ENCODE data around the gene HNRNPM.
A peak's percentile ranks its signal among the peaks of the same experiment; 100 is the strongest.

HNRNPM gene

DNA sequence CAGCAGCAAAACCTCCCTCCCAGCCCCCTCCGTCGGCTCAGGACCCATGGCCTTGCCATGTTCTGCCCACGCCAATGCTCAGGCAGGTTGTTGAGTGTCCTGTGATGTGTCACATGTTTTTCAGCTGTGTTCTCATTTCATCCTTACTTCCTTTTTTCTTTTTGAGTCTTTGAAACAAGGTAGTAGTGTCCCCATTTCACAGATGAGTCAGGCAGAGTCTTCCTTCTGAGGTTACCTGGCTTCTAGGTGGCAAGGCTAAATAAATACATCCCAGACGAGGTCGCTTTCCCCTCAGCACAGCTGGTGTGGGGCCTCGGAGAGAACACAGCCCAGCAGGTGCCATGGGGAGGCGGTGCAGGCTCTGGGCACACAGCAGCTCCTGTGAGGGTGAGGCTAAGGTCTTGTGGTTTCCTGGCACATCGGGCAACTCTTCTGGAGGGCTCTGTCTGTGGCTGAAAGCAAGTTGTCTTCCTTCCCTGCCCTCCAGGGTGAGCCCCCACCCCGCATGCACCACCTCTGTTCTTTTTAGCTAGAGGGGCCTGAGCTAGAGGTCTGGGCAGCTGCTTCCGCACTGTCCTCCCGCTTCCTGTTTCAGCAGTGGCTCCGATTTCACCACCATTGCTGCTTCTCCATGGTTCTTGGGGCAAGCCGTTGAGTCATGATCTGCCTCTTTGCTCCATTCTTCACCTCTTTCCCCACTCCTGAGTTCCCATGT, 42.5 kb downstream of the HNRNPM start:
- DNase-seq: peak; percentile 89

GRCh38 chr19:8488365-8488764, 43.6 kb downstream of the HNRNPM start:
- no peak for DNase-seq

DNA sequence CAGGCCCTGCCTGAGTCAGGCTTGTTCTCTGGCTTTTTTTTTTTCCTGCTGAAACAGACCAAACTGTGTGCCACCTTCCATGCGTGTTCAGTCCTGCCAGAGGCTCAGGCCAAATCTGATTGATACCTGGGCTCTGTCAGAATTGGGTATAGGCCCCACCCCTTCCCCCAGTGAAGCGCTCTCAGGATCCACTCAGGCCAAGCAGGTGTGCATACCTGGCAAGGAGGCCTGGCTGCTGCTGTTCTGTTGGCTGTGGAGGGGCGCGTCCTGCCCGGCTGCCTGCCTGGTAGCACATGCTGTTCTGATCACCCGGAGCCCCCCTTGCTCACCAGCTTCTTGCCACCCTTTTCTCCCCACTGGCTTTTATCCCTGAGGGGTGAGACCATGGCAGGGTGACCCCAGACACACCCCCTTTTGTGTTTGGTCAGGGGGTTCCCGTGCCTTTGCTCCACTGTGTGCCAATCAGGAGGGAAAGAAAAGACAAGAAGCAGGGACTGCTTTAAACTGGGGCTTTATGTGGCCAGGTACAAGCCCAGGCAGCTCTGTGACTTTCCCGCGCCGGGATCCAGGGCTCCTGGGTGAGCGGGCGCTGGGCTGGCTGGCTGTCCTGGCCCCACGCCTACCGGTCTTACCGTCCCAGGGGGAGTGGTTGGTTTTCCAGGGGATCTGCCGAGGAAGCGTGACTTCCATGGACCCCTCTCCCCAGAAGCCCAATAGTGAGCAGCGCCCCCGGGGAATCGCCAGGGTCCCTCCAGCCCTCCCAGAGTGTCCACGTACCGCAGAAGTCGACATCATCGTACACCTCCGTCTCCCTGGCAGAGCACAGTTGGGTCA, 45.0 kb downstream of the HNRNPM start:
- DNase-seq: no peak

DNA sequence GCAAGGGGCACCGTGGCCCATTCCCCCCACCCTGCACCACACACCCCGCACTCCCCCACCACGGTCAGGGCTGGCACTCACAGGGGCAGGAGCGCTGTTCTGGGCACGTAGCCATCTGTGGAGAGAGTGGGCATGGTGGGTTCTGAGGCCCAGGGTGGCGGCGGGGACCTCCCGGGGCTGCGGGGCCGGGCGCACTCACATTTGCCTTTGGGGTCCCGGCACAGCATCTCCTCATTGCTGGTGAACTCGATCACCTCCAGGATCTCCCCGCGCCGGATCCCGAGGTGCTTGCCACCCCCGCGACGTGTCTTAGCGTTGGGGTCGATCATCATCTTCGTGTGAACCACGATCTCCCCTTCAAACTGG, 45.6 kb downstream of the HNRNPM start:
- no peak for DNase-seq

DNA sequence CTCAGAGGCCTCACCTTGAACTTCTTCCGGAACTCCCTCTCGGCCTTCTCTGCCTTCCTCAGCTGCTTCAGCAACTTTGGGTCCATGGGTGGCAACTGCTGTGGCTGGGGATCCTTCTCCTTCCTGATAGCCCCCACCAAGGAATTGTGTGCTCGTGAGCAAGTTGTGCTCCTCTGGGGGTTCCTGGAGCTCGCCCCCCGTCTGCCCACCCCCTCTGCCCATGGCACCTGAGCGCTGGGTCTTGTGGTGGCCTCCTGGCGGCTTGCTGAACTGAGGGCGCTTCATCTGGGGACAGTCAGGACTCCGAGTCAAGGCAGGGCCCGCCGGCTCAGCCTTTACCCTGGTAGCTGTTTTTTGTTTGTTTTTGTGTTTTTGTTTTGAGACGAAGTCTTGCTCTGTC, 46.1 kb downstream of the HNRNPM start:
- DNase-seq: no peak

GRCh38 chr19:8491574-8491973, 46.8 kb downstream of the HNRNPM start:
- no peak for DNase-seq

DNA sequence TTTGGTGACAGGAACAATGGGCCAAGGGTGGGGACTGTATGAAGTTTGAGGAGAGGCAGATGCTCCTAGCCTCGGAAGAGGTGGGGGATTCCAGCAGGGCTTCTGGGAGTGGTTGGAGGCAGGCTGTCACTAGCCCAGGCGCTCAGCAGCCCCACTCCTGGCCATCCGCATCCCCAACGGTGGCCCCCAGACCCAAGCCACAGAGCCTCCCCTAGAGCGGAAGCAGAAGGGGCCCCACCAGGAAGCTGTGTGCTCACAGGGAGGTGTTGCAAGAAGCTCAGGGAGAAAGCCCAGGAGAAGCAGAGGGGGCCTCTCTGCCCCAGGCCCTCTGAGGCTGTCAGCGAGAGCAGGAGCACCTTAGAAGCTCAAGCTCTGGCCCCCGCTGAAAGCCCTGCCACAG, 49.4 kb downstream of the HNRNPM start:
- DNase-seq: peak; percentile 56

DNA sequence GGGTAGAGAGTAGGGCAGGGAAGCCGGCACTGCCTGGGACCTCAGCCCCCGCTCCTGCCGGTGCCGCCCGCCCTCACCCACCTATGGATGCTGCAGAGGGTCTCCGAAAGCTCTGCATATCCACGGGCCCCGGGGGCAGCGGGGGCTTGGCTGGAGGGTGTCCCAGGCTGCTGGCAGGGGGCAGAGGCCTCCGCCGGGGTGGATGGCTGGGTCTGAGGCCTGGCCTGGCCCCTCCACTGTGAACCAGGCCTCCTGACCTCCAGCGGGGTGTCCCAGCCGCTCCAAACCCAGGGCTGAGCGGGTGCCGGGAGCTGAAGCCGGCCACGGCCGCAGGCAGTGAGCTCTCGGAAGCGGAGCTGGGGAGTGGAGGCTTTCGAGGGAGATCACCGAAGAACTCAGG, 53.5 kb downstream of the HNRNPM start:
- no peak for DNase-seq

GRCh38 chr19:8499048-8499833, 54.5 kb downstream of the HNRNPM start:
- DNase-seq: no peak

DNA sequence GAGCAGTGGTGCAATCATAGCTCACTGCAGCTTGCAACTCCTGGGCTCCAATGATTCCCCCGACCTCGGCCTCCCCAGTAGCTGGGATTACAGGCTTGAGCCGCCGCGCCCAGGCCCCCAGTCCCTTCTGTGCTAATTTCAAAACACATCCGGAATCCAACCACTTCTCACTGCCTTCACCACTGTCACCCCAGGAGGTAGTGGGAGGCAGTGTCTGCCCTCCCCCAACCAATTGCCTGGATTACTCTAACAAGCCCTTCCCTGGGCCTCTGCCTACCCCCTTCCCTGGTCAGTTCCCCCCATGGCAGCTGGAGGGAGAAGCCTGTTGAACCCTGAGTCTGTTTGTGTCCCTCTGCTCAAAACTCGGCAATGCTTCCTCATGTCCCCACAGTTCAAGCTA, 55.4 kb downstream of the HNRNPM start:
- DNase-seq: peak; percentile 97

DNA sequence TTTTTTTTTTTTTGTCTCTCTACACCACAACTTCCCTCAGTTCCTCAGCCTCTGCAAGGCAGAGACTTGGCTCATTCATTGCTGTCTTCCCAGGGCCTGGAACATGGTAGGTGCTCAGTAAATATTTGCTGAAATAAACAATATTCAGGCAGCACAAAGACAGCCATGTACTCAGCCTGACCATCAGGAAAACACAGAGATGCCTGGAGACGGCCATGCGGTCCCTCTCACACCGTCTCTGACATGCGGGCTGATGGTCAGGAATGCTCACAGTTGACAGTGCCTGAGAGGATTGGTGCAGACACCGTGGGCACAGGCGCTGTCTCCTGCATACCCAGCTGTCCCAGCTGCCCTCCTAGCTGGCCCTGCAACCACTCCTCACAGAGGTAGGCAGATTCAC, 56.7 kb downstream of the HNRNPM start:
- no peak for DNase-seq

- DNase-seq: no peak
Observed at GRCh38 chr19:8501981-8502380, 57.2 kb downstream of the HNRNPM start.

- no peak for DNase-seq
Observed at GRCh38 chr19:8503510-8503909, 58.7 kb downstream of the HNRNPM start.

- DNase-seq: no peak
Observed at GRCh38 chr19:8504171-8504570, 59.4 kb downstream of the HNRNPM start.

- DNase-seq: no peak
Observed at GRCh38 chr19:8504919-8505318, 60.1 kb downstream of the HNRNPM start.

DNA sequence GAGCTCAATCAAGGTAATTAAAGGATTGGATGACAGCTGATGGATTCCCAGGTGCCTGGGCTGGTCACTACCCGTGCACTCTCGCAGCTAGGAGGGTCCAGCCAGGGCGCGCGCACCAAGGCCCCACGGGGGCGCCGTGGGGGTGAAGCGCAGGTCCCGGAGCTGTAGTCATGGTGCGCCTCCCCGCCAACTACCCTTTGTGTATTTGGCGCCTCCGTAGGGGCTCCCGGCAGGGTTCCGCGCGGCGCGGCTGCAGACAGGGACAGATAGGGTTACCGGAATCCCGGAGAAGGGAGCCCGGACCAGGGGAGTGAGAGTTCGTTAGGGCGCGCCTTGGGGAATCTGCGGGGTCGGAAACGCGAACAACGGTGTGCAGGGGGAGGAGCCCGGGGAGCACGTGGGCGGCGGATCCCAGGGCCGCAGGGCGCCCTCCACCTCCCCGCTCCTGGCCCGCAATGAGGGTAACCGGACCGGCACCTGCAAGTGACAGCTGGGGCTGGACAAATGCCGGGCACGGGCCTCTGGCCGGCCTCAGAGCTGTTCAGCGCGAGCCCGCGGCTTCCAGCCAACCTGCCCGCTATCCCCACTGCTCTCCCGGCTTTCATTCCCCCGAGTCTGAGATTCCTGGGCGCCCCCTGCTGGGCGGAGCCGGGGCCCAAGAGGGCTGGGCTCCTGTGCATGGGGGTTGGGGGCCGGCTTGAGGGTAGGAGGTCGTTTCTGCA, 61.1 kb downstream of the HNRNPM start:
- no peak for DNase-seq

DNA sequence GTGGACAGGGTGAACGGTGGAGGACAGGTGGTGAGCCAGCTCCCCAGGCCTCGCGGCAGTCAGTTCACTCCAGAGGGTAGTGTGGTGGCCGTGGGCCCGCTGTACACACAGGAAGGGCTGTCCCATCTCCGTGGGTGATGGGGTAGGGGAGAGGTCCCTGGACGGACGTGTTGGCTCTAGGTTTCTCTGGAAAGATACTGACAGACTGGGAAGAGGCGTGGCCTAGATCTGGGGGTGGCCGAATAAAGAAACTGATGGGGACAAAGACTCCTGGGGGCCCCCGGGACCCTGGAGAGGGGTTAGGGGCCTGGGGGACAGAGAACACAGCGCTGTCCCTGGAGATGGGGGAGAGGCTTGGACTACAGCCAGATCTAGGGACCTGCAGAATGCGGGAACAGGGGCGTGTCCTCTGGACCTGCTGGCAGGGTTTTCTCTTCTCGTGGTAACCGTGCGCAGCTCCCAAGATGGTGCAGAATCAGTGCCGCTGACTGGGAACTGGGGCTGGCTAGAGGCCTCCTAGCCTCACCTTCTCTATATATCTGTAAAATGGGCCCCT, 61.7 kb downstream of the HNRNPM start:
- DNase-seq: no peak

DNA sequence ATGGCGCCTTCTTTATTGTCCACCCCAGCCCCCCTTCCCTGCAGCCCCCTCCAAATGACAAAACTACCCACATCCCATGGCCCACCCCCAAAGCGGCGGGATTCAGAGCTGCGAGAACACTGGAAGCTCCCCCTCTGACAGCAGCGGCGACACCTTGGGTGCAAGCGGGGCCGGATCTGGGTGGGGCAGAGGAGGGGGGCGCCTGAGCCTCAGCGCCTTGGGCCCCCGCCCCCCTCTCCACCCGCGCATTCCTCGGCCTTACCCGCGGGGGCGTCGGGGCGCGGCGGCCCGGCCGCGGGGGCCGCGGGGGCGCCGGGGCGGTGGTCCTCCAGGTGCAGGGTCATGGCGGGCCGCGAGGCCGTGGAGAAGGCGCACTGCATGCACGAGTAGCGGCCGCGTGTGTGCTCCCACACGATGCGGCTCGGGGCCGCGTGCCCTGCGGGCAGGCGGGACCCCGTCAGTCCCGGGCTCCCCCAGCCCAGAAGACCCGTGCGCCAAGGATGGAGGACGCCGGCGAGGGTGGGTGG, 65.9 kb downstream of the HNRNPM start:
- DNase-seq: no peak

DNA sequence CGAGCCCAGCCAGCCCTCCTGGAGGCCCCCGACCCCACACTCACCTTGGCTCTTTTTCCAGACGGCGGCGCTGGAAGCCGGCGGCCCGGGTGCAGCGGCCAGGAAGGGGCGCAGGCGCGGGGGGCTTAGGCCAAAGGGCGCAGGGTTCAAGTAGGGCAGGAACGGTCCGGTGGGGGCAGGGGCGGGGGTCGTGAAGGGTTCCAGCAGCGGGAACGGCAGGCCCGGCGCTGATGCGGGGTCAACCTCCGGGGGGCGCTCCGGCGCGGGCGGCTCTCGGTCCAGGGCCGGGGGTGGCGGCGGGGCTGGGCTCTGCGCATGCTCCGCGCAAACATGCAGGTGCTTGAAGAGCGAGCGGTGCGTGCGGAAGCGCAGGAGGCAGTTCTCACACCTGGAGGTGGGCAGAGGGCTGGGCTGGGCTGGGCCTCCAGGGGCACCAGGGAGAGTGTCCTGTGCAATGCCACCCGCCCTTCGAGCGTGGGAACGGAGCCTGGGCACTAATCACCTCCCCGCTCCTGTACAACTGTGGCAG, 66.9 kb downstream of the HNRNPM start:
- DNase-seq: no peak

GRCh38 chr19:8512115-8512967, 67.6 kb downstream of the HNRNPM start:
- no peak for DNase-seq

- DNase-seq: no peak
Observed at GRCh38 chr19:8513036-8513686, 68.4 kb downstream of the HNRNPM start.
